ENCODE results near the gene COL4A4.

The COL4A4 gene

GRCh38 chr2:226979004-226979403 lies 185.0 kb downstream of the COL4A4 start:
- DNase-seq = peak; percentile 26

- DNase-seq = no peak
Observed at GRCh38 chr2:226978300-226978699, 185.7 kb downstream of the COL4A4 start.

- no peak for DNase-seq
Observed at GRCh38 chr2:226977775-226978190, 186.2 kb downstream of the COL4A4 start.

GRCh38 chr2:226973816-226974215 lies 190.2 kb downstream of the COL4A4 start:
- no peak for DNase-seq

GRCh38 chr2:226971770-226972169 lies 192.2 kb downstream of the COL4A4 start:
- DNase-seq = no peak

- DNase-seq = no peak
Observed at GRCh38 chr2:226971084-226971483, 192.9 kb downstream of the COL4A4 start.

GRCh38 chr2:226970362-226970761 lies 193.6 kb downstream of the COL4A4 start:
- no peak for DNase-seq

GRCh38 chr2:226969417-226970080 lies 194.5 kb downstream of the COL4A4 start:
- no peak for DNase-seq

GRCh38 chr2:226965376-226965775 lies 198.6 kb downstream of the COL4A4 start:
- DNase-seq = no peak

- DNase-seq = no peak
Observed at GRCh38 chr2:226963528-226963927, 200.5 kb downstream of the COL4A4 start.

- DNase-seq = no peak
Observed at GRCh38 chr2:226962176-226962773, 201.7 kb downstream of the COL4A4 start.

- no peak for DNase-seq
Observed at GRCh38 chr2:226959418-226959817, 204.6 kb downstream of the COL4A4 start.

- no peak for DNase-seq
Observed at GRCh38 chr2:226956659-226957058, 207.3 kb downstream of the COL4A4 start.

- no peak for DNase-seq
Observed at GRCh38 chr2:226953826-226954225, 210.2 kb downstream of the COL4A4 start.

GRCh38 chr2:226953206-226953605 lies 210.8 kb downstream of the COL4A4 start:
- no peak for DNase-seq
